ENCODE results near the gene FTO. TPM values are rescaled to one million over a fixed set of nuclear protein-coding genes. Genes with fewer than 3 reads are reported as not detected.

Gene FTO
- total RNA-seq, 1 experiment from 2014 or later: 78.3 TPM

GRCh38 chr16:54006693-54007092 lies 302.7 kb downstream of the FTO start:
- H3K4me3 Mint-ChIP-seq (ENCODE audit: unreplicated experiment): no peak overlapping the region
- BruUV-seq (replicated peaks): no TSS peak
- DNase-seq: no peak
- no peak for TF ChIP-seq CTCF (IDR thresholded peaks at IDR 0.05; ENCODE audit: insufficient read depth in 1 of 2, low read depth in 1 of 2, low read length in 1 of 2, severe bottlenecking in 1 of 2, unreplicated experiment in 1 of 2)
- Histone ChIP-seq H3K27me3 (replicated peaks; ENCODE audit: control insufficient read depth, insufficient read depth, low read length) (no peaks in the 10 kb centered on the region), H3K4me1 (no peaks in the 10 kb centered on the region), H3K9me3 (no peaks in the 10 kb centered on the region), H3K4me3 (ENCODE audit: low read depth, low read length) (no peak overlapping the region), H3K36me3 (ENCODE audit: control insufficient read depth, insufficient read depth, low read length) (no peaks in the 10 kb centered on the region)
- H3K4me1 Mint-ChIP-seq (ENCODE audit: low read depth, unreplicated experiment): no peaks in the 10 kb centered on the region
- H3K36me3 Mint-ChIP-seq (ENCODE audit: insufficient read depth, unreplicated experiment): peaks cover 6% of the 10 kb centered on the region
- POLR2A ChIA-PET: no interaction called here
- H3K27me3 Mint-ChIP-seq (ENCODE audit: insufficient read depth, unreplicated experiment): no peaks in the 10 kb centered on the region
- H3K9me3 Mint-ChIP-seq (ENCODE audit: unreplicated experiment): peaks cover 2% of the 10 kb centered on the region
- intact Hi-C loops (cut with micrococcal nuclease; ENCODE audit: unreplicated experiment): no loop called here
- H3K27ac Mint-ChIP-seq (ENCODE audit: unreplicated experiment): no peak overlapping the region
- CTCF ChIA-PET: no interaction called here

GRCh38 chr16:54007504-54007903 lies 303.5 kb downstream of the FTO start:
- TF ChIP-seq CTCF (IDR thresholded peaks at IDR 0.05; ENCODE audit: insufficient read depth in 1 of 2, low read depth in 1 of 2, low read length in 1 of 2, severe bottlenecking in 1 of 2, unreplicated experiment in 1 of 2): no peak
- Histone ChIP-seq H3K36me3 (ENCODE audit: control insufficient read depth, insufficient read depth, low read length) (no peaks in the 10 kb centered on the region), H3K4me1 (no peaks in the 10 kb centered on the region), H3K4me3 (ENCODE audit: low read depth, low read length) (no peak overlapping the region), H3K27me3 (replicated peaks; ENCODE audit: control insufficient read depth, insufficient read depth, low read length) (no peaks in the 10 kb centered on the region), H3K9me3 (no peaks in the 10 kb centered on the region)
- no peaks in the 10 kb centered on the region for H3K4me1 Mint-ChIP-seq (ENCODE audit: low read depth, unreplicated experiment)
- H3K4me3 Mint-ChIP-seq (ENCODE audit: unreplicated experiment): no peak overlapping the region
- ChIA-PET CTCF (no interaction called here), POLR2A (no interaction called here)
- H3K27ac Mint-ChIP-seq (ENCODE audit: unreplicated experiment): no peak overlapping the region
- intact Hi-C loops (cut with micrococcal nuclease; ENCODE audit: unreplicated experiment): no loop called here
- no peaks in the 10 kb centered on the region for H3K27me3 Mint-ChIP-seq (ENCODE audit: insufficient read depth, unreplicated experiment)
- H3K9me3 Mint-ChIP-seq (ENCODE audit: unreplicated experiment): peaks cover 10% of the 10 kb centered on the region
- no TSS peak for BruUV-seq (replicated peaks)
- peaks cover 6% of the 10 kb centered on the region for H3K36me3 Mint-ChIP-seq (ENCODE audit: insufficient read depth, unreplicated experiment)
- DNase-seq: no peak

- Histone ChIP-seq H3K4me1 (no peaks in the 10 kb centered on the region), H3K36me3 (ENCODE audit: control insufficient read depth, insufficient read depth, low read length) (no peaks in the 10 kb centered on the region), H3K9me3 (no peaks in the 10 kb centered on the region), H3K4me3 (ENCODE audit: low read depth, low read length) (no peak overlapping the region), H3K27me3 (replicated peaks; ENCODE audit: control insufficient read depth, insufficient read depth, low read length) (no peaks in the 10 kb centered on the region)
- Mint-ChIP-seq H3K36me3 (ENCODE audit: insufficient read depth, unreplicated experiment) (peaks cover 15% of the 10 kb centered on the region), H3K9me3 (ENCODE audit: unreplicated experiment) (peaks cover 12% of the 10 kb centered on the region), H3K4me1 (ENCODE audit: low read depth, unreplicated experiment) (no peaks in the 10 kb centered on the region), H3K27me3 (ENCODE audit: insufficient read depth, unreplicated experiment) (no peaks in the 10 kb centered on the region), H3K27ac (ENCODE audit: unreplicated experiment) (no peak overlapping the region), H3K4me3 (ENCODE audit: unreplicated experiment) (no peak overlapping the region)
- BruUV-seq (replicated peaks): no TSS peak
- ChIA-PET POLR2A (no interaction called here), CTCF (no interaction called here)
- intact Hi-C loops (cut with micrococcal nuclease; ENCODE audit: unreplicated experiment): no loop called here
- TF ChIP-seq CTCF (IDR thresholded peaks at IDR 0.05; ENCODE audit: insufficient read depth in 1 of 2, low read depth in 1 of 2, low read length in 1 of 2, severe bottlenecking in 1 of 2, unreplicated experiment in 1 of 2): no peak
- no peak for DNase-seq
These were observed 305.7 kb downstream of the FTO start for GRCh38 chr16:54009464-54010176.
